GM21390 (cell line): ENCODE results near the gene ECSIT.
A peak's percentile ranks its signal among the peaks of the same experiment; 100 is the strongest.

Source experiments
- ATAC-seq: cut with Tn5 transposase; IDR thresholded peaks from one replicate; pipeline ENCODE4 v1.9.1; 2021; ENCODE audit not compliant: unreplicated experiment

Gene ECSIT

GRCh38 chr19:11505032-11505503 is 23.9 kb downstream of the ECSIT start:
- peak; percentile 81 for ATAC-seq

- no peak for ATAC-seq
Observed at GRCh38 chr19:11504502-11505031, 24.4 kb downstream of the ECSIT start.

- no peak for ATAC-seq
Observed at GRCh38 chr19:11499890-11500420, 29.0 kb downstream of the ECSIT start.

- no peak for ATAC-seq
Observed at GRCh38 chr19:11499220-11499726, 29.7 kb downstream of the ECSIT start.

GRCh38 chr19:11496391-11497163 is 32.4 kb downstream of the ECSIT start:
- ATAC-seq = no peak

GRCh38 chr19:11495885-11496284 is 33.0 kb downstream of the ECSIT start:
- ATAC-seq = no peak

GRCh38 chr19:11495481-11495880 is 33.5 kb downstream of the ECSIT start:
- no peak for ATAC-seq

GRCh38 chr19:11494634-11495285 is 34.2 kb downstream of the ECSIT start:
- ATAC-seq = no peak

GRCh38 chr19:11489378-11489777 is 39.6 kb downstream of the ECSIT start:
- ATAC-seq = no peak

- ATAC-seq = no peak
Observed at GRCh38 chr19:11486661-11487503, 42.1 kb downstream of the ECSIT start.

- no peak for ATAC-seq
Observed at GRCh38 chr19:11485245-11485837, 43.6 kb downstream of the ECSIT start.

GRCh38 chr19:11483366-11484111 is 45.4 kb downstream of the ECSIT start:
- no peak for ATAC-seq

GRCh38 chr19:11482384-11483050 is 46.4 kb downstream of the ECSIT start:
- ATAC-seq = peak; percentile 52

- peak; percentile 63 for ATAC-seq
Observed at GRCh38 chr19:11481534-11482383, 47.2 kb downstream of the ECSIT start.

- no peak for ATAC-seq
Observed at GRCh38 chr19:11480715-11481533, 48.0 kb downstream of the ECSIT start, which contains the start of gene ELAVL3. Gene ELAVL3 (minus strand): TSS chr19:11481046. CDS start chr19:11480608, 438 bp downstream.

GRCh38 chr19:11479898-11480714 is 48.8 kb downstream of the ECSIT start:
- ATAC-seq = no peak
